T-helper 2 cell treated with Interferon-gamma antibody and Interleukin-4, amounts not matched to agents 100 ng/mL and 5 ng/mL, for 36 hours (primary cell): Measurements from ENCODE around the gene NCOA6. TPM values are rescaled to one million over a fixed set of nuclear protein-coding genes. Genes with fewer than 3 reads are reported as not detected.

ENCODE experiments used
- intact Hi-C: fragments of 100-400 bp; cut with micrococcal nuclease; formaldehyde crosslinking; loops from one replicate; pipeline ENCODE4 v1.15.1; 2023
- total RNA-seq: library from RNA; stranded (reverse); gene quantifications from 2 replicates; pipeline ENCODE4 v1.2.3, GENCODE V29; 2022

Gene NCOA6
- total RNA-seq = 33.8 and 33.9 TPM in 2 replicates

- intact Hi-C loops = loop anchor here (2.0 to 5.0 kb wide), 3 partner anchors 49 to 267 kb away; partner anchors contain the start of genes GSS, MYH7B and TRPC4AP
These were observed at the start of gene NCOA6 for GRCh38 chr20:34825530-34826362. NCOA6 (minus strand) TSS chr20:34825651; CDS start chr20:34782355, 43,296 bp downstream.

GRCh38 chr20:34874094-34874654 lies 48.7 kb upstream of the NCOA6 start:
- intact Hi-C loops = loop anchor here (1.0 to 2.0 kb wide), 4 partner anchors 49 to 273 kb away; partner anchors contain the start of genes EDEM2, GSS, MYH7B and NCOA6

- intact Hi-C loops = loop anchor here (1.0 to 2.0 kb wide), 5 partner anchors 49 to 335 kb away; partner anchors contain the start of genes EDEM2, GSS, MYH7B and NCOA6
These were observed 48.2 kb upstream of the NCOA6 start for GRCh38 chr20:34873583-34874093.

GRCh38 chr20:34872622-34873224 lies 47.3 kb upstream of the NCOA6 start, which contains the start of gene GGT7:
GGT7 (minus strand) TSS chr20:34872856; CDS start chr20:34872815, 41 bp downstream.
- intact Hi-C loops = loop anchor here (1.0 kb wide), 1 partner anchor 336 kb away; no protein-coding TSS in a partner anchor

- intact Hi-C loops = no loop called here
These were observed 46.6 kb upstream of the NCOA6 start for GRCh38 chr20:34871966-34872621.

GRCh38 chr20:34871320-34871926 lies 46.0 kb upstream of the NCOA6 start:
- intact Hi-C loops = no loop called here

GRCh38 chr20:34864216-34864615 lies 38.8 kb upstream of the NCOA6 start:
- intact Hi-C loops = no loop called here

GRCh38 chr20:34863421-34863965 lies 38.0 kb upstream of the NCOA6 start:
- intact Hi-C loops = no loop called here

GRCh38 chr20:34862724-34863123 lies 37.3 kb upstream of the NCOA6 start:
- intact Hi-C loops = no loop called here

GRCh38 chr20:34861386-34862084 lies 36.1 kb upstream of the NCOA6 start:
- intact Hi-C loops = no loop called here

- intact Hi-C loops = no loop called here
These were observed 34.5 kb upstream of the NCOA6 start for GRCh38 chr20:34859826-34860545.

- intact Hi-C loops = no loop called here
These were observed 33.9 kb upstream of the NCOA6 start for GRCh38 chr20:34859367-34859766.

GRCh38 chr20:34852298-34852697 lies 26.8 kb upstream of the NCOA6 start:
- intact Hi-C loops = no loop called here

- intact Hi-C loops = no loop called here
These were observed 25.5 kb upstream of the NCOA6 start for GRCh38 chr20:34850969-34851368.

- intact Hi-C loops = no loop called here
These were observed 24.3 kb upstream of the NCOA6 start for GRCh38 chr20:34849778-34850177.

GRCh38 chr20:34848597-34848996 lies 23.1 kb upstream of the NCOA6 start:
- intact Hi-C loops = no loop called here

GRCh38 chr20:34843421-34843820 lies 18.0 kb upstream of the NCOA6 start:
- intact Hi-C loops = no loop called here

- intact Hi-C loops = no loop called here
These were observed 16.7 kb upstream of the NCOA6 start for GRCh38 chr20:34842143-34842542.

- intact Hi-C loops = loop anchor here (5.0 kb wide), 2 partner anchors 373 to 613 kb away; no protein-coding TSS in a partner anchor
These were observed 9.0 kb upstream of the NCOA6 start for GRCh38 chr20:34834459-34834893.
